Nephron progenitor cell (in vitro differentiated cells): ENCODE data around the gene SELENON.

Experiments used
- DNase-seq: peaks from one replicate; pipeline ENCODE4 v3.0.0; 2021
- H3K27ac Mint-ChIP-seq: 2 replicates; pipeline ENCODE4 v1.8.0; 2021; ENCODE audit warnings: mild to moderate bottlenecking, moderate library complexity, mixed read lengths
- H3K27me3 Mint-ChIP-seq: 2 replicates; pipeline ENCODE4 v1.8.0; 2021; ENCODE audit warnings: mild to moderate bottlenecking, low read depth, mixed read lengths; ENCODE audit not compliant: poor library complexity
- H3K36me3 Mint-ChIP-seq: 2 replicates; pipeline ENCODE4 v1.8.0; 2021; ENCODE audit warnings: low read depth, mixed read lengths
- H3K4me1 Mint-ChIP-seq: 2 replicates; pipeline ENCODE4 v1.8.0; 2021; ENCODE audit warnings: mixed read lengths
- H3K4me3 Mint-ChIP-seq: 2 replicates; pipeline ENCODE4 v1.8.0; 2021; ENCODE audit warnings: mild to moderate bottlenecking, moderate library complexity, mixed read lengths
- H3K9me3 Mint-ChIP-seq: 2 replicates; pipeline ENCODE4 v1.8.0; 2021; ENCODE audit warnings: mild to moderate bottlenecking, moderate library complexity, mixed read lengths
- TF ChIP-seq, protein P1 (sequence below): fragments of 200-600 bp; sonication (generic); IDR thresholded peaks from 2 replicates; pipeline ENCODE4 v1.5.0; 2021; ENCODE audit warnings: antibody characterized with exemption

Gene SELENON

DNA sequence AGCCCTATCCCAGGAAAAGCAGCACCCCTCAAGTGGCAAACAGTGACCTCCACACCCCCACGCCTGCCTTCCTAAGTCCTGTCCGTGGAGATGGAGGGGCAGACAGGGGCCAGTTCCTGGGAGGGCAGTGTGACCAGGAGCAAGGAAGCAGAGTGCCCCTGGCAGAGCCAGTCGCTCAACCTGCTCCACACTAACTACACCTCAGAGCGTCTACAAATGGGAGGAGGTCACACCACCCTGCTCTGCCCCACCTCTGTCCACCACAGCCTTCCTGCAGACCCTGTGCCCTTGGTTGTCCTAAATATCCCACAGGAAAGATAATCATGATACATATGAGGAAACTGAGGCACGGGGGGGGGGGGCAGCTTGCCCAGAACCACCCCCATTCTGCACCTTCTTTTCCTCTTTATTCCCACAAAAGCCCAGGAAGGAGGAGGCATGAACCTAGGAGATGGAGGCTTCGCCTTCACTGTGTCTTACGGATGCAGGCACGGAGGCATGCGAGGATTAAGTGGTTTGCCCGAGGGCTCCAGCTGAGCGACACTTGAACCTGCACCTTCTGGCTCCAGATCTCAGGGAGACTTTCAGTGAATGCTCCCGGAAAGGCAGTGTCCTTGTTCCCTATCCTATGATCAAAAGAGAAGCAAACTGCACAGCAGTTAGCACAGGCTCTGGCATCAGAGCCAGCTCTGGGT, 42.7 kb upstream of the SELENON start:
- Mint-ChIP-seq H3K4me1 (peaks cover 44% of the 10 kb centered on the region), H3K4me3 (no peak overlapping the region), H3K36me3 (no peaks in the 10 kb centered on the region), H3K9me3 (no peaks in the 10 kb centered on the region), H3K27ac (no peak overlapping the region), H3K27me3 (peaks cover 44% of the 10 kb centered on the region)
- no peak for DNase-seq
- TF ChIP-seq, protein P1, sequence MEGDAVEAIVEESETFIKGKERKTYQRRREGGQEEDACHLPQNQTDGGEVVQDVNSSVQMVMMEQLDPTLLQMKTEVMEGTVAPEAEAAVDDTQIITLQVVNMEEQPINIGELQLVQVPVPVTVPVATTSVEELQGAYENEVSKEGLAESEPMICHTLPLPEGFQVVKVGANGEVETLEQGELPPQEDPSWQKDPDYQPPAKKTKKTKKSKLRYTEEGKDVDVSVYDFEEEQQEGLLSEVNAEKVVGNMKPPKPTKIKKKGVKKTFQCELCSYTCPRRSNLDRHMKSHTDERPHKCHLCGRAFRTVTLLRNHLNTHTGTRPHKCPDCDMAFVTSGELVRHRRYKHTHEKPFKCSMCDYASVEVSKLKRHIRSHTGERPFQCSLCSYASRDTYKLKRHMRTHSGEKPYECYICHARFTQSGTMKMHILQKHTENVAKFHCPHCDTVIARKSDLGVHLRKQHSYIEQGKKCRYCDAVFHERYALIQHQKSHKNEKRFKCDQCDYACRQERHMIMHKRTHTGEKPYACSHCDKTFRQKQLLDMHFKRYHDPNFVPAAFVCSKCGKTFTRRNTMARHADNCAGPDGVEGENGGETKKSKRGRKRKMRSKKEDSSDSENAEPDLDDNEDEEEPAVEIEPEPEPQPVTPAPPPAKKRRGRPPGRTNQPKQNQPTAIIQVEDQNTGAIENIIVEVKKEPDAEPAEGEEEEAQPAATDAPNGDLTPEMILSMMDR: no peak

- Mint-ChIP-seq H3K36me3 (no peaks in the 10 kb centered on the region), H3K9me3 (no peaks in the 10 kb centered on the region), H3K27ac (no peak overlapping the region), H3K27me3 (peaks cover 39% of the 10 kb centered on the region), H3K4me3 (no peak overlapping the region), H3K4me1 (peaks cover 44% of the 10 kb centered on the region)
- TF ChIP-seq, protein P1: no peak
- DNase-seq: no peak
These were observed 42.2 kb upstream of the SELENON start for GRCh38 chr1:25757846-25758185.

DNA sequence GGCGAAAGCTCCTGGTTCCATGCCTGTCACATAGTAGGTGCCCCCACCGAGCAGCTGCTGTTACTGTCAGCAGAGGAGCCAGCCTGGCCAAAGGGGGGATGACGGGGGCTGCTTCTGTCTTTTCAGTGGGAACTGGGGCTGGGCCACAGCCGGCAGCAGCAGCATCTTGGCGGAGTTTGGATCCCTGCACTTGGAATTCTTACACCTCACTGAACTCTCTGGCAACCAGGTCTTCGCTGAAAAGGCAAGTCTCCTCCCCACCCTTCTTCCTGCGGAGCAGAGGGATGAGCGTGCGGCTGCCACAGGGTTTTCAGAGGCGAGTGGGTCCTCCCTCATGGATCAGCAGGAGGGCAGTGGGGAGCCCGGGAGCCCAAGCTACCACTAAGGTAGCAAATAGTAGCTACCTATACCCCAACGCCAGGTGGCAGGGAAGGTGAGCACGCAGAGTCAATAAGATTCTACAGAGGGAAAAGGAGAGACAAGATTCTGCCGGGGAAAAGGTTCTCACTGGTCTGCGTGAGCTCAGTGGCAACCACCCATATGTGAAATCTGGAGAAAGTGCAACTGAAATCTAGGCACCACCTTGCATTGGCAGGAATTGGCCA, 41.4 kb upstream of the SELENON start:
- H3K36me3 Mint-ChIP-seq: no peaks in the 10 kb centered on the region
- H3K27me3 Mint-ChIP-seq: peaks cover 41% of the 10 kb centered on the region
- no peak for DNase-seq
- TF ChIP-seq, protein P1: no peak
- H3K9me3 Mint-ChIP-seq: no peaks in the 10 kb centered on the region
- H3K27ac Mint-ChIP-seq: no peak overlapping the region
- H3K4me1 Mint-ChIP-seq: peaks cover 44% of the 10 kb centered on the region
- H3K4me3 Mint-ChIP-seq: no peak overlapping the region

DNA sequence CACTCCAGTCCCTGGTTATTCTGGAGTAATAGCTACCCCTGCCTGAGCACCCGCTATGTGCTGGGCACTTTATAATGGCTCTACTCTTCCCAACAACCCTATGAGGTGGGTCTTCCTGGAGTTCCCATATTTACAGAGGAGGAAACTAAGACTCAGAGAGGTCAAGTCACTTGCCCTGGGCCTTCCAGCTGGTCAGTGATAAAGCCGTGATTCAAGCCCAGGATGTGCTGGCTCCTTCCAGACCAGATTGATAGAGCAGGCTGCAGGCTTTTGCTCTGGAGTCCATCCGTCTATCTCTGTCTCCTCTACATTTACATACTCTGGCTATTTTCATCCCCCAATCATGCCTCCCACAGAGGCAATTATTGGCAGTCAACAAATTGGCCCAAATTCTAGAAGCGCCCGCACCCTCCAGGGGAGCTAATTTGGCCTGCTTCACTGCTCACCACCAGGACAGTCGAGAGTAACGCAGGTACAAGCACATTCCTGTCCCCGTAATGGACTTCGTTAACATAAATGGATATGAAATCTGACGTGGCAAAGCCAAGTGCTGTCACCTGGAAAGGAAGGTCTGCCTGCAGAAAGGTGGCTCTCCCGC, 39.8 kb upstream of the SELENON start:
- no peak for DNase-seq
- TF ChIP-seq, protein P1: no peak
- no peak overlapping the region for H3K27ac Mint-ChIP-seq

DNA sequence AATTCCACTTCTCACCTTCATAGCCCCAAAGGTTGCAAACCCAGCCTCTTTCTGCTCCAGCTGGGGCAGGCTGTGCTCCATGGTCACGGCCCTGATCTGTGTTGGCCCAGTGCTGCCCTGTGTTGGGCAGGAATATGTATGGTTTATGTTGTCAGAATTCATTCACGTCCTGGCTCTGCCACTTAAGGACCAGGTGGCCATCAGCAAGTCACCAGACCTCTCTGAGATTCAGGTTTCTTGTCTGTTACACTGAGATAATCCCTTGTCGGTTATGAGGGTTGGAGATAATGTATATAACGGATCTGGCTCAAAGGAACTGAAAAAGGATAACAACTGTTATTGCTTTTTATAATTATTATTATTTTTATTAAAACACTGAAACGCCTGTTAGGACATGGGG, 39.1 kb upstream of the SELENON start:
- Mint-ChIP-seq H3K36me3 (no peaks in the 10 kb centered on the region), H3K4me1 (peaks cover 40% of the 10 kb centered on the region), H3K9me3 (no peaks in the 10 kb centered on the region), H3K4me3 (no peak overlapping the region), H3K27me3 (peaks cover 41% of the 10 kb centered on the region), H3K27ac (no peak overlapping the region)
- DNase-seq: no peak
- TF ChIP-seq, protein P1: no peak

More for the DNA sequence above, 39.8 kb upstream of the SELENON start:
- Mint-ChIP-seq H3K4me1 (peaks cover 35% of the 10 kb centered on the region), H3K36me3 (no peaks in the 10 kb centered on the region), H3K9me3 (no peaks in the 10 kb centered on the region), H3K27me3 (peaks cover 38% of the 10 kb centered on the region), H3K4me3 (no peak overlapping the region)
